Measurements from ENCODE around the gene APOE. TPM values are rescaled to one million over a fixed set of nuclear protein-coding genes. Genes with fewer than 3 reads are reported as not detected.
A peak's percentile ranks its signal among the peaks of the same experiment; 100 is the strongest.

APOE gene
- total and polyA plus RNA-seq, 2 of the 13 experiments (the other 11 are each of a cell fraction or from before 2014, with no cell fraction given), result 1,328 to 1,470 TPM

DNA sequence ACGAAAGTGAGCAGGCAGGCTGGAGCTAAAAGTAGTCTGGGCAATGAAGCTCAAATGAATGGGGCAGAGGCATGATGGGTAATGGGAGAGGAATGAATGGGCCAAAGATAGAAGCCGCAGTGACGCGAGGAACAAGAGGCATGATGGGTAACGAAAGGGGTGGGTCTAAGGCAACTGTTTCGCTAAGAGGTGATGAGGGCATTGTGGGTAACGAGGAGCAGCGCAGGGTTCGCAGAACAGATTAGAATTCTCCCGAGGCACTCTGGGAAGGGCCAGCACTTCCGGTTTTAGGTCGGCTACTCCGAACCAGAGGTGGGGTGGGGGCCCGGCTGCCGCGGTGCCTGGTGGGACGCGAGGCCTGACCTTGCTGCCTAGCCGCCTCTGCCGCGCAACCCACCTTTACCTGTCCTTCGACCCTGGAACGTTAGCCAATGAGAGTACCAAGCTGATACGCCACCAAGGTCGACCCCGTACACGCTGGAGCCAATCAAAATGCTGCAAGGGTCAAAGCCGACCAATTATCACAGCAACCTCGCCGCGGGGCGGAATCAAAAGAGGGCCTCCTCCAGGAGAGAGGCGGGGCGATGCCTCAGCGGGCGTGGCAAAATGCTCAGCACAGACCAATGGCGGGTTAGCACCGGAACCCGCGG is 15.1 kb upstream of the APOE start (continued):
- TF ChIP-seq PTBP1 (IDR thresholded peaks at IDR 0.05; ENCODE audit: low read depth, low read length, poor library complexity, severe bottlenecking), result no peak
- TF ChIP-seq, protein P1, sequence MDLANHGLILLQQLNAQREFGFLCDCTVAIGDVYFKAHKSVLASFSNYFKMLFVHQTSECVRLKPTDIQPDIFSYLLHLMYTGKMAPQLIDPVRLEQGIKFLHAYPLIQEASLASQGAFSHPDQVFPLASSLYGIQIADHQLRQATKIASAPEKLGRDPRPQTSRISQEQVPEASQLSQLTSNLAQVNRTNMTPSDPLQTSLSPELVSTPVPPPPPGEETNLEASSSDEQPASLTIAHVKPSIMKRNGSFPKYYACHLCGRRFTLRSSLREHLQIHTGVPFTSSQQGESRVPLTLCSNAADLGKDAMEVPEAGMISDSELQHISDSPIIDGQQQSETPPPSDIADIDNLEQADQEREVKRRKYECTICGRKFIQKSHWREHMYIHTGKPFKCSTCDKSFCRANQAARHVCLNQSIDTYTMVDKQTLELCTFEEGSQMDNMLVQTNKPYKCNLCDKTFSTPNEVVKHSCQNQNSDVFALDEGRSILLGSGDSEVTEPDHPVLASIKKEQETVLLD (CRISPR knock-in tag; IDR thresholded peaks at IDR 0.05; ENCODE audit: low read depth), result peak; percentile 88
- TF ChIP-seq, protein P2, sequence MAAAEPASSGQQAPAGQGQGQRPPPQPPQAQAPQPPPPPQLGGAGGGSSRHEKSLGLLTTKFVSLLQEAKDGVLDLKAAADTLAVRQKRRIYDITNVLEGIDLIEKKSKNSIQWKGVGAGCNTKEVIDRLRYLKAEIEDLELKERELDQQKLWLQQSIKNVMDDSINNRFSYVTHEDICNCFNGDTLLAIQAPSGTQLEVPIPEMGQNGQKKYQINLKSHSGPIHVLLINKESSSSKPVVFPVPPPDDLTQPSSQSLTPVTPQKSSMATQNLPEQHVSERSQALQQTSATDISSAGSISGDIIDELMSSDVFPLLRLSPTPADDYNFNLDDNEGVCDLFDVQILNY (CRISPR knock-in tag; conservative IDR thresholded peaks at IDR 0.05), result no peak; the same call in 1 of the 2 replicates
- TF ChIP-seq, protein P3, sequence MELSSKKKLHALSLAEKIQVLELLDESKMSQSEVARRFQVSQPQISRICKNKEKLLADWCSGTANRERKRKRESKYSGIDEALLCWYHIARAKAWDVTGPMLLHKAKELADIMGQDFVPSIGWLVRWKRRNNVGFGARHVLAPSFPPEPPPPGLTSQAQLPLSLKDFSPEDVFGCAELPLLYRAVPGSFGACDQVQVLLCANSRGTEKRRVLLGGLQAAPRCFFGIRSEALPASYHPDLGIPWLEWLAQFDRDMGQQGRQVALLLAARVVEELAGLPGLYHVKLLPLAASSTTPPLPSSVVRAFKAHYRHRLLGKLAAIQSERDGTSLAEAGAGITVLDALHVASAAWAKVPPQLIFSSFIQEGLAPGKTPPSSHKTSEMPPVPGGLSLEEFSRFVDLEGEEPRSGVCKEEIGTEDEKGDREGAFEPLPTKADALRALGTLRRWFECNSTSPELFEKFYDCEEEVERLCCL (CRISPR knock-in tag; IDR thresholded peaks at IDR 0.05; ENCODE audit: borderline replicate concordance), result no peak
- no peak for TF ChIP-seq ZNF652 (CRISPR knock-in tag; IDR thresholded peaks at IDR 0.05; ENCODE audit: borderline replicate concordance, low read depth)
- TF ChIP-seq HDAC2 (CRISPR knock-in tag; IDR thresholded peaks at IDR 0.05), result peak; percentile 65
- TF ChIP-seq EZH2 (conservative IDR thresholded peaks at IDR 0.05; ENCODE audit: low read depth, low read length), result no peak
- TF ChIP-seq, protein P4, sequence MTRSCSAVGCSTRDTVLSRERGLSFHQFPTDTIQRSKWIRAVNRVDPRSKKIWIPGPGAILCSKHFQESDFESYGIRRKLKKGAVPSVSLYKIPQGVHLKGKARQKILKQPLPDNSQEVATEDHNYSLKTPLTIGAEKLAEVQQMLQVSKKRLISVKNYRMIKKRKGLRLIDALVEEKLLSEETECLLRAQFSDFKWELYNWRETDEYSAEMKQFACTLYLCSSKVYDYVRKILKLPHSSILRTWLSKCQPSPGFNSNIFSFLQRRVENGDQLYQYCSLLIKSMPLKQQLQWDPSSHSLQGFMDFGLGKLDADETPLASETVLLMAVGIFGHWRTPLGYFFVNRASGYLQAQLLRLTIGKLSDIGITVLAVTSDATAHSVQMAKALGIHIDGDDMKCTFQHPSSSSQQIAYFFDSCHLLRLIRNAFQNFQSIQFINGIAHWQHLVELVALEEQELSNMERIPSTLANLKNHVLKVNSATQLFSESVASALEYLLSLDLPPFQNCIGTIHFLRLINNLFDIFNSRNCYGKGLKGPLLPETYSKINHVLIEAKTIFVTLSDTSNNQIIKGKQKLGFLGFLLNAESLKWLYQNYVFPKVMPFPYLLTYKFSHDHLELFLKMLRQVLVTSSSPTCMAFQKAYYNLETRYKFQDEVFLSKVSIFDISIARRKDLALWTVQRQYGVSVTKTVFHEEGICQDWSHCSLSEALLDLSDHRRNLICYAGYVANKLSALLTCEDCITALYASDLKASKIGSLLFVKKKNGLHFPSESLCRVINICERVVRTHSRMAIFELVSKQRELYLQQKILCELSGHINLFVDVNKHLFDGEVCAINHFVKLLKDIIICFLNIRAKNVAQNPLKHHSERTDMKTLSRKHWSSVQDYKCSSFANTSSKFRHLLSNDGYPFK (CRISPR knock-in tag; IDR thresholded peaks at IDR 0.05; ENCODE audit: borderline replicate concordance), result peak; percentile 100
- no peak for TF ChIP-seq ZNF782 (CRISPR knock-in tag; IDR thresholded peaks at IDR 0.05; ENCODE audit: borderline replicate concordance)
- TF ChIP-seq BCL6 (CRISPR knock-in tag; IDR thresholded peaks at IDR 0.05), result no peak
- TF ChIP-seq, protein P5, sequence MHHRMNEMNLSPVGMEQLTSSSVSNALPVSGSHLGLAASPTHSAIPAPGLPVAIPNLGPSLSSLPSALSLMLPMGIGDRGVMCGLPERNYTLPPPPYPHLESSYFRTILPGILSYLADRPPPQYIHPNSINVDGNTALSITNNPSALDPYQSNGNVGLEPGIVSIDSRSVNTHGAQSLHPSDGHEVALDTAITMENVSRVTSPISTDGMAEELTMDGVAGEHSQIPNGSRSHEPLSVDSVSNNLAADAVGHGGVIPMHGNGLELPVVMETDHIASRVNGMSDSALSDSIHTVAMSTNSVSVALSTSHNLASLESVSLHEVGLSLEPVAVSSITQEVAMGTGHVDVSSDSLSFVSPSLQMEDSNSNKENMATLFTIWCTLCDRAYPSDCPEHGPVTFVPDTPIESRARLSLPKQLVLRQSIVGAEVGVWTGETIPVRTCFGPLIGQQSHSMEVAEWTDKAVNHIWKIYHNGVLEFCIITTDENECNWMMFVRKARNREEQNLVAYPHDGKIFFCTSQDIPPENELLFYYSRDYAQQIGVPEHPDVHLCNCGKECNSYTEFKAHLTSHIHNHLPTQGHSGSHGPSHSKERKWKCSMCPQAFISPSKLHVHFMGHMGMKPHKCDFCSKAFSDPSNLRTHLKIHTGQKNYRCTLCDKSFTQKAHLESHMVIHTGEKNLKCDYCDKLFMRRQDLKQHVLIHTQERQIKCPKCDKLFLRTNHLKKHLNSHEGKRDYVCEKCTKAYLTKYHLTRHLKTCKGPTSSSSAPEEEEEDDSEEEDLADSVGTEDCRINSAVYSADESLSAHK (CRISPR knock-in tag; IDR thresholded peaks at IDR 0.05; ENCODE audit: borderline replicate concordance), result no peak; the same call in 1 of the 2 replicates
- TF ChIP-seq ZNF7 (CRISPR knock-in tag; IDR thresholded peaks at IDR 0.05), result no peak
- TF ChIP-seq SIN3B (IDR thresholded peaks at IDR 0.05; ENCODE audit: low read length), result no peak
- TF ChIP-seq, protein P6, sequence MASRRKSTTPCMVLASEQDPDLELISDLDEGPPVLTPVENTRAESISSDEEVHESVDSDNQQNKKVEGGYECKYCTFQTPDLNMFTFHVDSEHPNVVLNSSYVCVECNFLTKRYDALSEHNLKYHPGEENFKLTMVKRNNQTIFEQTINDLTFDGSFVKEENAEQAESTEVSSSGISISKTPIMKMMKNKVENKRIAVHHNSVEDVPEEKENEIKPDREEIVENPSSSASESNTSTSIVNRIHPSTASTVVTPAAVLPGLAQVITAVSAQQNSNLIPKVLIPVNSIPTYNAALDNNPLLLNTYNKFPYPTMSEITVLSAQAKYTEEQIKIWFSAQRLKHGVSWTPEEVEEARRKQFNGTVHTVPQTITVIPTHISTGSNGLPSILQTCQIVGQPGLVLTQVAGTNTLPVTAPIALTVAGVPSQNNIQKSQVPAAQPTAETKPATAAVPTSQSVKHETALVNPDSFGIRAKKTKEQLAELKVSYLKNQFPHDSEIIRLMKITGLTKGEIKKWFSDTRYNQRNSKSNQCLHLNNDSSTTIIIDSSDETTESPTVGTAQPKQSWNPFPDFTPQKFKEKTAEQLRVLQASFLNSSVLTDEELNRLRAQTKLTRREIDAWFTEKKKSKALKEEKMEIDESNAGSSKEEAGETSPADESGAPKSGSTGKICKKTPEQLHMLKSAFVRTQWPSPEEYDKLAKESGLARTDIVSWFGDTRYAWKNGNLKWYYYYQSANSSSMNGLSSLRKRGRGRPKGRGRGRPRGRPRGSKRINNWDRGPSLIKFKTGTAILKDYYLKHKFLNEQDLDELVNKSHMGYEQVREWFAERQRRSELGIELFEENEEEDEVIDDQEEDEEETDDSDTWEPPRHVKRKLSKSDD (CRISPR knock-in tag; IDR thresholded peaks at IDR 0.05; ENCODE audit: low read depth), result peak; percentile 56; the same call in 1 of the 2 replicates
- no peak for TF ChIP-seq ZNF790 (CRISPR knock-in tag; IDR thresholded peaks at IDR 0.05; ENCODE audit: borderline replicate concordance)
- no peak for TF ChIP-seq ZEB1 (IDR thresholded peaks at IDR 0.05; ENCODE audit: insufficient replicate concordance, low read depth)
- TF ChIP-seq SKI (IDR thresholded peaks at IDR 0.05; ENCODE audit: partially characterized antibody), result no peak

All from HepG2 (cell line).